ENCODE measurements around the gene JSRP1. TPM values are rescaled to one million over a fixed set of nuclear protein-coding genes. Genes with fewer than 3 reads are reported as not detected.

JSRP1 gene
- polyA plus RNA-seq, 2 donors, result 0.13 to 0.20 TPM

- Histone ChIP-seq H3K4me3 (ENCODE audit: low read depth in 1 of 2, low read length in 2 of 2) (no peak overlapping the region), H3K27ac (ENCODE audit: low read depth in 2 of 2, low read length in 1 of 2) (no peak overlapping the region)
- 44 to 49% methylated on average over 18 of the region's 18 CpGs for WGBS, 2 donors
Observed at GRCh38 chr19:2266183-2266993, 10.2 kb upstream of the JSRP1 start.

GRCh38 chr19:2261438-2262172, 5.4 kb upstream of the JSRP1 start:
- Histone ChIP-seq H3K4me1 (ENCODE audit: control insufficient read depth in 2 of 2, insufficient read depth in 2 of 2, low read length in 1 of 2) (peaks cover 2% of the 10 kb centered on the region in 2 donors), H3K4me3 (ENCODE audit: low read depth in 1 of 2, low read length in 2 of 2) (no peak overlapping the region), H3K9me3 (ENCODE audit: control insufficient read depth in 2 of 2, insufficient read depth in 1 of 2, low read depth in 1 of 2, low read length in 1 of 2) (no peaks in the 10 kb centered on the region), H3K27me3 (ENCODE audit: control insufficient read depth in 1 of 2, insufficient read depth in 2 of 2, low read length in 2 of 2) (no peaks in the 10 kb centered on the region), H3K36me3 (ENCODE audit: control insufficient read depth in 2 of 2, insufficient read depth in 2 of 2, low read length in 1 of 2) (no peaks in the 10 kb centered on the region), H3K27ac (ENCODE audit: low read depth in 2 of 2, low read length in 1 of 2) (no peak overlapping the region)
- WGBS, 2 donors, result 65 to 66% methylated on average over 7 of the region's 7 CpGs

More at GRCh38 chr19:2266183-2266993, 10.2 kb upstream of the JSRP1 start:
- Histone ChIP-seq H3K9me3 (ENCODE audit: control insufficient read depth in 2 of 2, insufficient read depth in 1 of 2, low read depth in 1 of 2, low read length in 1 of 2) (no peaks in the 10 kb centered on the region), H3K4me1 (ENCODE audit: control insufficient read depth in 2 of 2, insufficient read depth in 2 of 2, low read length in 1 of 2) (peaks cover 2 to 4% of the 10 kb centered on the region in 2 donors), H3K36me3 (ENCODE audit: control insufficient read depth in 2 of 2, insufficient read depth in 2 of 2, low read length in 1 of 2) (no peaks in the 10 kb centered on the region), H3K27me3 (ENCODE audit: control insufficient read depth in 1 of 2, insufficient read depth in 2 of 2, low read length in 2 of 2) (no peaks in the 10 kb centered on the region)

- Histone ChIP-seq H3K27ac (ENCODE audit: low read depth in 2 of 2, low read length in 1 of 2) (peak overlapping the region in 1 of 2 donors; percentile 23), H3K36me3 (ENCODE audit: control insufficient read depth in 2 of 2, insufficient read depth in 2 of 2, low read length in 1 of 2) (no peaks in the 10 kb centered on the region), H3K4me1 (ENCODE audit: control insufficient read depth in 2 of 2, insufficient read depth in 2 of 2, low read length in 1 of 2) (no peaks in the 10 kb centered on the region), H3K9me3 (ENCODE audit: control insufficient read depth in 2 of 2, insufficient read depth in 1 of 2, low read depth in 1 of 2, low read length in 1 of 2) (no peaks in the 10 kb centered on the region), H3K4me3 (ENCODE audit: low read depth in 1 of 2, low read length in 2 of 2) (peak overlapping the region in 1 of 2 donors; percentile 2), H3K27me3 (ENCODE audit: control insufficient read depth in 1 of 2, insufficient read depth in 2 of 2, low read length in 2 of 2) (no peaks in the 10 kb centered on the region)
- 56 to 57% methylated on average over 11 of the region's 11 CpGs for WGBS, 2 donors
Observed at GRCh38 chr19:2260341-2260805, 4.2 kb upstream of the JSRP1 start.

- no peak overlapping the region for H3K27ac ChIP-seq (ENCODE audit: low read depth in 2 of 2, low read length in 1 of 2)
- H3K9me3 ChIP-seq (ENCODE audit: control insufficient read depth in 2 of 2, insufficient read depth in 1 of 2, low read depth in 1 of 2, low read length in 1 of 2), result no peaks in the 10 kb centered on the region
- no peaks in the 10 kb centered on the region for H3K36me3 ChIP-seq (ENCODE audit: control insufficient read depth in 2 of 2, insufficient read depth in 2 of 2, low read length in 1 of 2)
- H3K27me3 ChIP-seq (ENCODE audit: control insufficient read depth in 1 of 2, insufficient read depth in 2 of 2, low read length in 2 of 2), result no peaks in the 10 kb centered on the region
- H3K4me3 ChIP-seq (ENCODE audit: low read depth in 1 of 2, low read length in 2 of 2), result no peak overlapping the region
- 84 to 91% methylated on average over 5 of the region's 5 CpGs for WGBS, 2 donors
- no peaks in the 10 kb centered on the region for H3K4me1 ChIP-seq (ENCODE audit: control insufficient read depth in 2 of 2, insufficient read depth in 2 of 2, low read length in 1 of 2)
Observed at GRCh38 chr19:2259336-2259735, 3.1 kb upstream of the JSRP1 start.

- H3K27me3 ChIP-seq (ENCODE audit: control insufficient read depth in 1 of 2, insufficient read depth in 2 of 2, low read length in 2 of 2), result peaks cover 0 to 22% of the 10 kb centered on the region in 2 donors
- H3K27ac ChIP-seq (ENCODE audit: low read depth in 2 of 2, low read length in 1 of 2), result no peak overlapping the region
Observed at GRCh38 chr19:2255112-2255845, 938 bp downstream of the JSRP1 start.

GRCh38 chr19:2254064-2254872, 1.9 kb downstream of the JSRP1 start:
- Histone ChIP-seq H3K9me3 (ENCODE audit: control insufficient read depth in 2 of 2, insufficient read depth in 1 of 2, low read depth in 1 of 2, low read length in 1 of 2) (no peaks in the 10 kb centered on the region), H3K27me3 (ENCODE audit: control insufficient read depth in 1 of 2, insufficient read depth in 2 of 2, low read length in 2 of 2) (peaks cover 0 to 25% of the 10 kb centered on the region in 2 donors), H3K36me3 (ENCODE audit: control insufficient read depth in 2 of 2, insufficient read depth in 2 of 2, low read length in 1 of 2) (peaks cover 0 to under 1% of the 10 kb centered on the region in 2 donors), H3K27ac (ENCODE audit: low read depth in 2 of 2, low read length in 1 of 2) (no peak overlapping the region), H3K4me1 (ENCODE audit: control insufficient read depth in 2 of 2, insufficient read depth in 2 of 2, low read length in 1 of 2) (peaks cover 11 to 29% of the 10 kb centered on the region in 2 donors), H3K4me3 (ENCODE audit: low read depth in 1 of 2, low read length in 2 of 2) (no peak overlapping the region)
- WGBS, 2 donors, result 69 to 74% methylated on average over 20 of the region's 20 CpGs

More at GRCh38 chr19:2255112-2255845, 938 bp downstream of the JSRP1 start:
- no peaks in the 10 kb centered on the region for H3K36me3 ChIP-seq (ENCODE audit: control insufficient read depth in 2 of 2, insufficient read depth in 2 of 2, low read length in 1 of 2)
- H3K4me1 ChIP-seq (ENCODE audit: control insufficient read depth in 2 of 2, insufficient read depth in 2 of 2, low read length in 1 of 2), result peaks cover 11 to 26% of the 10 kb centered on the region in 2 donors
- H3K9me3 ChIP-seq (ENCODE audit: control insufficient read depth in 2 of 2, insufficient read depth in 1 of 2, low read depth in 1 of 2, low read length in 1 of 2), result no peaks in the 10 kb centered on the region
- WGBS, 2 donors, result 88 to 89% methylated on average over 16 of the region's 16 CpGs
- no peak overlapping the region for H3K4me3 ChIP-seq (ENCODE audit: low read depth in 1 of 2, low read length in 2 of 2)

GRCh38 chr19:2253106-2254063, 2.8 kb downstream of the JSRP1 start:
- H3K4me1 ChIP-seq (ENCODE audit: control insufficient read depth in 2 of 2, insufficient read depth in 2 of 2, low read length in 1 of 2), result peaks cover 11 to 29% of the 10 kb centered on the region in 2 donors
- peaks cover 4 to 8% of the 10 kb centered on the region in 2 donors for H3K36me3 ChIP-seq (ENCODE audit: control insufficient read depth in 2 of 2, insufficient read depth in 2 of 2, low read length in 1 of 2)
- whole genome bisulfite sequencing, 2 donors, result 5 to 7% methylated on average over 72 to 77 of the region's 77 CpGs
- H3K27me3 ChIP-seq (ENCODE audit: control insufficient read depth in 1 of 2, insufficient read depth in 2 of 2, low read length in 2 of 2), result peaks cover 0 to 25% of the 10 kb centered on the region in 2 donors
- no peaks in the 10 kb centered on the region for H3K9me3 ChIP-seq (ENCODE audit: control insufficient read depth in 2 of 2, insufficient read depth in 1 of 2, low read depth in 1 of 2, low read length in 1 of 2)
- no peak overlapping the region for H3K27ac ChIP-seq (ENCODE audit: low read depth in 2 of 2, low read length in 1 of 2)
- no peak overlapping the region for H3K4me3 ChIP-seq (ENCODE audit: low read depth in 1 of 2, low read length in 2 of 2)

GRCh38 chr19:2252797-2253105, 3.5 kb downstream of the JSRP1 start:
- 8 to 16% methylated on average over 7 to 18 of the region's 18 CpGs for WGBS, 2 donors
- peaks cover 11 to 29% of the 10 kb centered on the region in 2 donors for H3K4me1 ChIP-seq (ENCODE audit: control insufficient read depth in 2 of 2, insufficient read depth in 2 of 2, low read length in 1 of 2)
- no peak overlapping the region for H3K27ac ChIP-seq (ENCODE audit: low read depth in 2 of 2, low read length in 1 of 2)
- H3K4me3 ChIP-seq (ENCODE audit: low read depth in 1 of 2, low read length in 2 of 2), result no peak overlapping the region
- H3K36me3 ChIP-seq (ENCODE audit: control insufficient read depth in 2 of 2, insufficient read depth in 2 of 2, low read length in 1 of 2), result peaks cover 4 to 9% of the 10 kb centered on the region in 2 donors
- H3K9me3 ChIP-seq (ENCODE audit: control insufficient read depth in 2 of 2, insufficient read depth in 1 of 2, low read depth in 1 of 2, low read length in 1 of 2), result no peaks in the 10 kb centered on the region
- peaks cover 0 to 25% of the 10 kb centered on the region in 2 donors for H3K27me3 ChIP-seq (ENCODE audit: control insufficient read depth in 1 of 2, insufficient read depth in 2 of 2, low read length in 2 of 2)
